GM03348 (cell line): ENCODE results near the gene ERMN.
A peak's percentile ranks its signal among the peaks of the same experiment; 100 is the strongest.

Source experiments
- DNase-seq: peaks from one replicate; pipeline ENCODE4 v3.0.0; 2012; ENCODE audit warnings: low spot score

Gene ERMN

GRCh38 chr2:157329524-157329923, 3.9 kb upstream of the ERMN start:
- no peak for DNase-seq

GRCh38 chr2:157327621-157328500, 2.2 kb upstream of the ERMN start:
- peak; percentile 91 for DNase-seq

GRCh38 chr2:157327200-157327599, 1.6 kb upstream of the ERMN start:
- no peak for DNase-seq

GRCh38 chr2:157326698-157327097, 1.1 kb upstream of the ERMN start:
- DNase-seq, result no peak

- DNase-seq, result no peak
Measured at GRCh38 chr2:157324331-157324843, 1.2 kb downstream of the ERMN start.

GRCh38 chr2:157322432-157322831, 3.2 kb downstream of the ERMN start:
- DNase-seq, result no peak

GRCh38 chr2:157321466-157321865, 4.2 kb downstream of the ERMN start:
- DNase-seq, result no peak

GRCh38 chr2:157320409-157320808, 5.2 kb downstream of the ERMN start:
- DNase-seq, result no peak

GRCh38 chr2:157319795-157320194, 5.8 kb downstream of the ERMN start:
- DNase-seq, result no peak

GRCh38 chr2:157318884-157319283, 6.7 kb downstream of the ERMN start:
- no peak for DNase-seq

GRCh38 chr2:157315901-157316300, 9.7 kb downstream of the ERMN start:
- no peak for DNase-seq

GRCh38 chr2:157312866-157313486, 12.6 kb downstream of the ERMN start:
- DNase-seq, result peak; percentile 24

GRCh38 chr2:157311706-157312105, 13.9 kb downstream of the ERMN start:
- no peak for DNase-seq

- DNase-seq, result no peak
Measured at GRCh38 chr2:157309878-157310277, 15.7 kb downstream of the ERMN start.

GRCh38 chr2:157307021-157307420, 18.6 kb downstream of the ERMN start:
- DNase-seq, result peak; percentile 30

GRCh38 chr2:157305723-157306110, 19.9 kb downstream of the ERMN start:
- DNase-seq, result no peak

GRCh38 chr2:157304811-157305722, 20.6 kb downstream of the ERMN start:
- DNase-seq, result peak; percentile 23

- DNase-seq, result no peak
Measured at GRCh38 chr2:157303612-157304011, 22.0 kb downstream of the ERMN start.

- peak; percentile 58 for DNase-seq
Measured at GRCh38 chr2:157302492-157303099, 23.0 kb downstream of the ERMN start.

GRCh38 chr2:157301307-157301706, 24.3 kb downstream of the ERMN start:
- DNase-seq, result no peak

GRCh38 chr2:157296958-157297357, 28.7 kb downstream of the ERMN start:
- DNase-seq, result no peak

GRCh38 chr2:157296490-157296889, 29.1 kb downstream of the ERMN start:
- DNase-seq, result no peak
